Endothelial cell of umbilical vein (primary cell): ENCODE results near the gene RNF40. TPM values are rescaled to one million over a fixed set of nuclear protein-coding genes. Genes with fewer than 3 reads are reported as not detected.

Experiments used
- BruUV-seq: library from RNA; stranded (reverse); fragments of 400-500 nt; replicated peaks from 2 replicates; lab custom pipeline; 2021; lab: Mats Ljungman, UMichigan
- CTCF ChIA-PET: fragments of 300-600, 350-600 bp; sonication (Branson Sonifier 250); formaldehyde crosslinking; loops from one replicate; lab custom pipeline; 2021; ENCODE audit warnings: antibody characterized with exemption, inconsistent platforms; lab: Charles Lee
- POLR2A ChIA-PET: fragments of 300-600, 350-600 bp; sonication (Branson Sonifier 250); formaldehyde crosslinking; loops from one replicate; lab custom pipeline; 2021; ENCODE audit warnings: antibody characterized with exemption, inconsistent platforms; lab: Charles Lee
- DNase-seq: peaks from one replicate; pipeline ENCODE4 v3.0.0-alpha.2; 2011; ENCODE audit warnings: low read depth, low spot score
- FAIRE-seq: peaks from 2 replicates; lab custom pipeline; 2011; peaks lifted over from hg19 to GRCh38; lab: Jason Lieb, UNC
- H2AFZ ChIP-seq: 2 replicates; pipeline ENCODE4 v1.6.0; 2012; ENCODE audit warnings: low read depth, low read length, control low read depth, inconsistent platforms
- H3K27ac ChIP-seq: 2 replicates; pipeline ENCODE4 v1.5.1; 2011; ENCODE audit warnings: low read depth, mild to moderate bottlenecking, control low read depth, low read length, moderate library complexity; ENCODE audit not compliant: insufficient read depth
- H3K27me3 ChIP-seq, 2 experiments: 2 replicates each; pipeline versions ENCODE4 v1.6.0 to v1.6.1; 2011; ENCODE audit warnings: low read length in 2 of 2, mixed read lengths in 1 of 2; ENCODE audit not compliant: control insufficient read depth in 2 of 2, insufficient read depth in 2 of 2
- H3K36me3 ChIP-seq, 2 experiments: 2 replicates in 1 of 2; 3 replicates in 1 of 2; pipeline ENCODE4 v1.5.1; 2011; ENCODE audit warnings: low read length in 2 of 2, mild to moderate bottlenecking in 1 of 2, moderate library complexity in 1 of 2; ENCODE audit not compliant: control insufficient read depth in 2 of 2, insufficient read depth in 2 of 2; ENCODE audit errors: extremely low read depth in 1 of 2
- H3K4me1 ChIP-seq: 3 replicates; pipeline ENCODE4 v1.5.1; 2011; ENCODE audit warnings: mild to moderate bottlenecking, low read length; ENCODE audit not compliant: control insufficient read depth, insufficient read depth; ENCODE audit errors: extremely low read depth
- H3K4me2 ChIP-seq: 2 replicates; pipeline ENCODE4 v1.6.1; 2011; ENCODE audit warnings: low read length, control low read depth, mixed read lengths; ENCODE audit not compliant: insufficient read depth
- H3K4me3 ChIP-seq, 3 experiments: fragments of 200-600 bp in 1 of 3; sonication (generic), shearing (Covaris generic) in 1 of 3; replicated peaks in 1 of 3; 2 replicates each; pipeline ENCODE4 v1.5.1; 2011 to 2016; ENCODE audit warnings: control low read depth in 3 of 3, low read length in 3 of 3, mild to moderate bottlenecking in 2 of 3, inconsistent platforms in 1 of 3, low read depth in 1 of 3, moderate library complexity in 1 of 3; ENCODE audit not compliant: insufficient read depth in 1 of 3
- H3K79me2 ChIP-seq: 2 replicates; pipeline ENCODE4 v1.6.0; 2012; ENCODE audit warnings: low read length, inconsistent platforms; ENCODE audit not compliant: control insufficient read depth, insufficient read depth
- H3K9ac ChIP-seq: replicated peaks from 2 replicates; pipeline ENCODE3; 2011; ENCODE audit warnings: low read length, control low read depth; ENCODE audit not compliant: insufficient read depth; ENCODE audit errors: extremely low read depth
- H3K9me1 ChIP-seq: replicated peaks from 3 replicates; pipeline ENCODE4 v1.6.0; 2011; ENCODE audit warnings: mild to moderate bottlenecking, low read length; ENCODE audit not compliant: control insufficient read depth, insufficient read depth; ENCODE audit errors: extremely low read depth
- H3K9me3 ChIP-seq: replicated peaks from 2 replicates; pipeline ENCODE4 v1.5.1; 2012; ENCODE audit warnings: low read length, inconsistent platforms; ENCODE audit not compliant: control insufficient read depth, insufficient read depth
- H4K20me1 ChIP-seq: replicated peaks from 2 replicates; pipeline ENCODE3; 2011; ENCODE audit warnings: mild to moderate bottlenecking, low read length; ENCODE audit not compliant: control insufficient read depth, insufficient read depth; ENCODE audit errors: extremely low read depth
- CTCF ChIP-seq, 2 donors: IDR thresholded peaks; 1 replicate in 1 of 2; 2 replicates in 1 of 2; pipeline ENCODE4 v1.5.1; 2011; ENCODE audit warnings: low read length in 2 of 2, mild to moderate bottlenecking in 2 of 2, moderate library complexity in 2 of 2, control low read depth in 1 of 2, inconsistent platforms in 1 of 2, low read depth in 1 of 2; ENCODE audit not compliant: insufficient read depth in 1 of 2; ENCODE audit errors: extremely low read depth in 1 of 2
- EZH2 ChIP-seq: IDR thresholded peaks from 2 replicates; pipeline ENCODE4 v1.6.1; 2012; ENCODE audit warnings: borderline replicate concordance, low read depth, mild to moderate bottlenecking, moderate library complexity, low read length, inconsistent platforms; ENCODE audit not compliant: severe bottlenecking
- FOS ChIP-seq: IDR thresholded peaks from 2 replicates; pipeline ENCODE4 v1.6.1; 2011; ENCODE audit warnings: mild to moderate bottlenecking, low read length, moderate library complexity, borderline replicate concordance; ENCODE audit not compliant: insufficient read depth
- GATA2 ChIP-seq: IDR thresholded peaks from 2 replicates; pipeline ENCODE4 v1.7.0; 2011; ENCODE audit warnings: low read depth, mild to moderate bottlenecking, moderate library complexity, mixed read lengths, low read length; ENCODE audit not compliant: insufficient read length, insufficient read depth
- JUN ChIP-seq: IDR thresholded peaks from 2 replicates; pipeline ENCODE4 v1.6.1; 2011; ENCODE audit warnings: borderline replicate concordance, low read depth; ENCODE audit not compliant: insufficient read length, insufficient read depth
- MAX ChIP-seq: IDR thresholded peaks from 2 replicates; pipeline ENCODE4 v1.6.1; 2011; ENCODE audit not compliant: insufficient read depth, insufficient read length
- MYC ChIP-seq: IDR thresholded peaks from one replicate; pipeline ENCODE4 v1.6.1; 2011; ENCODE audit warnings: mild to moderate bottlenecking, low read depth, low read length
- POLR2A ChIP-seq: IDR thresholded peaks from 2 replicates; pipeline ENCODE4 v1.6.1; 2012; ENCODE audit warnings: low read depth, mild to moderate bottlenecking, control low read depth, low read length
- POLR2AphosphoS5 ChIP-seq: IDR thresholded peaks from 2 replicates; pipeline ENCODE4 v1.6.1; 2012; ENCODE audit warnings: low read depth, mild to moderate bottlenecking, control low read depth, low read length, moderate library complexity; ENCODE audit not compliant: insufficient read depth
- dilution Hi-C: fragments of 300-500 bp; cut with MboI; formaldehyde crosslinking; loops from one replicate; pipeline ENCODE4 v1.15.0; 2019; ENCODE audit warnings: low sequenced_read_pairs; ENCODE audit not compliant: extremely low pct_ligation_motif_present
- intact Hi-C: fragments of 100-400 bp; cut with micrococcal nuclease; formaldehyde crosslinking; loops from one replicate; pipeline ENCODE4 v1.10.0; 2022
- polyA plus RNA-seq, 4 experiments: library from polyadenylated mRNA; depleted of rRNA in 3 of 4; stranded (reverse) in 3 of 4; unstranded in 1 of 4; fragments of >200 nt; gene quantifications; 2 replicates each; pipeline versions ENCODE4 v1.2.1 to v1.2.3, GENCODE V29; 2011 to 2012; ENCODE audit warnings: missing spikeins in 1 of 4
- total RNA-seq: library from RNA; stranded (reverse); gene quantifications from 2 replicates; pipeline ENCODE4 v1.2.3, GENCODE V29; 2021

Gene RNF40
- total and polyA plus RNA-seq, 2 donors (not counting 3 experiments of a cell fraction or from before 2014, with no cell fraction given), result 60.5 to 102 TPM

- Histone ChIP-seq H3K4me1 (peaks cover 8% of the 10 kb centered on the region), H3K27me3 (no peaks in the 10 kb centered on the region), H2AFZ (peak overlapping the region; percentile 73), H3K9me1 (no peaks in the 10 kb centered on the region), H3K4me2 (peak overlapping the region; percentile 8), H3K4me3 (peak overlapping the region in 1 of 3 experiments; percentile 57), H3K9me3 (no peaks in the 10 kb centered on the region), H3K27ac (peak overlapping the region; percentile 18), H3K36me3 (no peaks in the 10 kb centered on the region), H3K9ac (peak overlapping the region; percentile 65), H4K20me1 (no peaks in the 10 kb centered on the region), H3K79me2 (no peaks in the 10 kb centered on the region)
- BruUV-seq, result no TSS peak
- intact Hi-C loops (loop anchor here (1.0 to 2.0 kb wide), 3 partner anchors 9 to 70 kb away; partner anchors contain the start of gene ZNF629), dilution Hi-C loops (no loop called here)
- no peak for DNase-seq
- no peak for FAIRE-seq
- TF ChIP-seq MYC (no peak), GATA2 (no peak), CTCF (IDR thresholded peaks at IDR 0.05; ENCODE audit: extremely low read depth in 1 of 2, insufficient read depth in 1 of 2, low read depth in 1 of 2, low read length in 2 of 2) (no peak), POLR2AphosphoS5 (no peak), JUN (no peak), POLR2A (no peak), FOS (no peak), MAX (no peak), EZH2 (no peak)
- ChIA-PET POLR2A (interaction anchor here (1.0 to 1.4 kb wide), 3 partner anchors 18 to 146 kb away, joined by 3 to 15 read pairs (median 3); partner anchors contain the start of gene ZNF629), CTCF (interaction anchor here (1.2 to 2.4 kb wide), 7 partner anchors 9 to 97 kb away, joined by 3 to 20 read pairs (median 9); partner anchors contain the start of gene ZNF629)
These were observed 42.9 kb downstream of the RNF40 start for GRCh38 chr16:30805056-30805369.
